GM12878 (cell line): ENCODE measurements around the gene SLC25A3. TPM values are rescaled to one million over a fixed set of nuclear protein-coding genes. Genes with fewer than 3 reads are reported as not detected.

Source experiments
- ATAC-seq: fragments of 200-7000 bp; cut with Tn5 transposase; 3 replicates; pipeline ENCODE4 v1.9.1; 2020; ENCODE audit warnings: mild to moderate bottlenecking, moderate library complexity
- BruUV-seq: library from RNA; stranded (reverse); fragments of 400-500 nt; replicated peaks from 2 replicates; lab custom pipeline; 2021; lab: Mats Ljungman, UMichigan
- CTCF ChIA-PET: fragments of 300-600 bp; sonication (Branson Sonifier 250); formaldehyde crosslinking; extraction: SDS; loops from one replicate; lab custom pipeline; 2021; ENCODE audit warnings: inconsistent platforms; lab: Yijun Ruan, JAX
- POLR2A ChIA-PET: fragments of 350-600 bp; formaldehyde crosslinking; extraction: SDS; loops from one replicate; lab custom pipeline; 2021; ENCODE audit warnings: inconsistent platforms; lab: Charles Lee
- RAD21 ChIA-PET: fragments of 300-600 bp; sonication (Branson Sonifier 250); formaldehyde crosslinking; loops from one replicate; lab custom pipeline; 2023; ENCODE audit warnings: antibody characterized with exemption; ENCODE audit not compliant: unreplicated experiment; lab: Charles Lee
- SMC1A ChIA-PET: fragments of 300-600 bp; sonication (Branson Sonifier 250); formaldehyde crosslinking; loops from one replicate; lab custom pipeline; 2023; ENCODE audit not compliant: unreplicated experiment, uncharacterized antibody; lab: Charles Lee
- DNase-seq: peaks from one replicate; pipeline ENCODE4 v3.0.0-alpha.2; 2011; ENCODE audit warnings: low read depth, low spot score
- FAIRE-seq: peaks from 3 replicates; lab custom pipeline; 2011; peaks lifted over from hg19 to GRCh38; lab: Jason Lieb, UNC
- H2AFZ ChIP-seq: 2 replicates; pipeline ENCODE4 v1.6.0; 2011; ENCODE audit warnings: low read depth, low read length, control low read depth; ENCODE audit not compliant: control insufficient read depth
- H3K27ac ChIP-seq: 2 replicates; pipeline ENCODE4 v1.5.1; 2011; ENCODE audit warnings: control low read depth; ENCODE audit not compliant: control insufficient read depth, insufficient read depth
- H3K27me3 ChIP-seq, 2 experiments: replicated peaks in 1 of 2; 2 replicates each; pipeline versions ENCODE4 v1.6.0 to v1.6.1; 2011; ENCODE audit warnings: low read length in 1 of 2; ENCODE audit not compliant: control insufficient read depth in 2 of 2, insufficient read depth in 2 of 2
- H3K36me3 ChIP-seq, 2 experiments: 2 replicates each; pipeline ENCODE4 v1.5.1; 2011; ENCODE audit warnings: low read length in 1 of 2; ENCODE audit not compliant: control insufficient read depth in 2 of 2, insufficient read depth in 2 of 2
- H3K4me1 ChIP-seq: 2 replicates; pipeline ENCODE4 v1.6.1; 2011; ENCODE audit warnings: mild to moderate bottlenecking, low read length, moderate library complexity, mixed read lengths; ENCODE audit not compliant: control insufficient read depth, insufficient read depth
- H3K4me2 ChIP-seq: 2 replicates; pipeline ENCODE4 v1.6.0; 2011; ENCODE audit warnings: control low read depth; ENCODE audit not compliant: control insufficient read depth, insufficient read depth
- H3K4me3 ChIP-seq: fragments of 200-600 bp; sonication (generic); 2 replicates; pipeline ENCODE4 v1.5.1; 2016
- H3K79me2 ChIP-seq: 2 replicates; pipeline ENCODE4 v1.6.0; 2011; ENCODE audit warnings: low read length; ENCODE audit not compliant: control insufficient read depth, insufficient read depth
- H3K9ac ChIP-seq: 2 replicates; pipeline ENCODE4 v1.8.0; 2011; ENCODE audit warnings: low read length, control low read depth, mixed read lengths; ENCODE audit not compliant: control insufficient read depth, insufficient read depth
- H3K9me3 ChIP-seq: replicated peaks from 3 replicates; pipeline ENCODE4 v1.5.1; 2011; ENCODE audit warnings: mild to moderate bottlenecking, low read length; ENCODE audit not compliant: control insufficient read depth, insufficient read depth
- H4K20me1 ChIP-seq: 2 replicates; pipeline ENCODE4 v1.6.0; 2011; ENCODE audit not compliant: control insufficient read depth, insufficient read depth
- BHLHE40 ChIP-seq, 2 experiments: fragments of 450-650 bp in 1 of 2; IDR thresholded peaks; 2 replicates each; pipeline ENCODE4 v1.6.1; 2011 to 2017; ENCODE audit warnings: low read depth in 2 of 2, borderline replicate concordance in 1 of 2, improper control_type of control experiment in 1 of 2, low read length in 1 of 2, mild to moderate bottlenecking in 1 of 2
- CREB1 ChIP-seq: IDR thresholded peaks from 2 replicates; pipeline ENCODE4 v1.6.1; 2012; ENCODE audit warnings: low read depth, mild to moderate bottlenecking, inconsistent platforms
- DPF2 ChIP-seq: fragments of 450-650 bp; IDR thresholded peaks from 2 replicates; pipeline ENCODE4 v1.6.1; 2017; ENCODE audit warnings: mild to moderate bottlenecking
- GATAD2B ChIP-seq: fragments of 450-650 bp; conservative IDR thresholded peaks from 2 replicates; pipeline ENCODE4 v1.6.1; 2017; ENCODE audit warnings: low read depth, mild to moderate bottlenecking, moderate library complexity
- IKZF1 ChIP-seq: fragments of 450-650 bp; conservative IDR thresholded peaks from 2 replicates; pipeline ENCODE4 v1.6.1; 2017; ENCODE audit warnings: antibody characterized with exemption, mild to moderate bottlenecking
- IKZF2 ChIP-seq, 2 experiments: fragments of 450-650 bp; IDR thresholded peaks; 2 replicates each; pipeline ENCODE4 v1.6.1; 2017; ENCODE audit warnings: mild to moderate bottlenecking in 2 of 2, moderate library complexity in 2 of 2
- MTA3 ChIP-seq: IDR thresholded peaks from 2 replicates; pipeline ENCODE4 v1.6.1; 2012; ENCODE audit warnings: low read length, inconsistent platforms, borderline replicate concordance
- POU2F2 ChIP-seq: IDR thresholded peaks from 3 replicates; pipeline ENCODE4 v1.6.1; 2011; ENCODE audit warnings: low read depth, mild to moderate bottlenecking, low read length, borderline replicate concordance
- ZBED1 ChIP-seq: IDR thresholded peaks from 2 replicates; pipeline ENCODE4 v1.6.1; 2016; ENCODE audit warnings: borderline replicate concordance
- WGBS: methylation state at CpG from one replicate; pipeline ENCODE4 v1.1.6; 2016; ENCODE audit warnings: low lambda C conversion rate; ENCODE audit not compliant: insufficient replicate concordance, insufficient coverage; ENCODE audit errors: missing lambda C conversion rate; 5-methylcytosine and 5-hydroxymethylcytosine counted together
- in situ Hi-C: fragments of 300-500 bp; cut with MboI; formaldehyde crosslinking; loops from 9 replicates; pipeline ENCODE4 v1.14.3; 2018; ENCODE audit warnings: mixed read lengths
- intact Hi-C: fragments of 100-400 bp; cut with micrococcal nuclease; formaldehyde crosslinking; loops from one replicate; pipeline ENCODE4 v1.14.2; 2022; ENCODE audit not compliant: unreplicated experiment
- polyA plus RNA-seq, 11 experiments: library from polyadenylated mRNA; depleted of rRNA in 4 of 11; unstranded in 6 of 11; stranded (reverse) in 5 of 11; fragments of >200 nt; fragmentation: Nextera tagmentation in 4 of 11; fragmentation: Illumina TruSeq in 1 of 11; extraction: Ambion mirVana in 4 of 11; extraction: Trizol in 1 of 11; gene quantifications; 1 replicate in 1 of 11; 2 replicates in 10 of 11; pipeline versions ENCODE4 v1.2.1 to v1.2.3, GENCODE V29; 2011 to 2016; ENCODE audit warnings: inconsistent platforms in 2 of 11, missing spikeins in 2 of 11, low read depth in 1 of 11
- total RNA-seq, 4 experiments: library from RNA; depleted of rRNA in 3 of 4; stranded (reverse); fragments of >200 nt in 3 of 4; fragmentation: Illumina TruSeq in 1 of 4; extraction: Trizol in 1 of 4; gene quantifications; 2 replicates each; pipeline versions ENCODE4 v1.2.1 to v1.2.3, GENCODE V29; 2013 to 2021
- TF ChIP-seq, protein P1 (sequence below): fragments of 450-650 bp; formaldehyde crosslinking; IDR thresholded peaks from 2 replicates; pipeline ENCODE4 v1.5.0; 2022; ENCODE audit warnings: mild to moderate bottlenecking, missing genetic modification characterization
- TF ChIP-seq, protein P2 (sequence below): fragments of 450-650 bp; IDR thresholded peaks from 2 replicates; pipeline ENCODE4 v1.6.1; 2017; ENCODE audit warnings: low read depth, mild to moderate bottlenecking, moderate library complexity
- TF ChIP-seq, protein P3 (sequence below): fragments of 450-650 bp; conservative IDR thresholded peaks from 2 replicates; pipeline ENCODE4 v1.6.1; 2017; ENCODE audit warnings: mild to moderate bottlenecking, moderate library complexity

The SLC25A3 gene
- total and polyA plus RNA-seq, 10 of the 15 experiments (the other 5 are each of a cell fraction or from before 2014, with no cell fraction given): 314 to 700 (median 589) TPM

DNA sequence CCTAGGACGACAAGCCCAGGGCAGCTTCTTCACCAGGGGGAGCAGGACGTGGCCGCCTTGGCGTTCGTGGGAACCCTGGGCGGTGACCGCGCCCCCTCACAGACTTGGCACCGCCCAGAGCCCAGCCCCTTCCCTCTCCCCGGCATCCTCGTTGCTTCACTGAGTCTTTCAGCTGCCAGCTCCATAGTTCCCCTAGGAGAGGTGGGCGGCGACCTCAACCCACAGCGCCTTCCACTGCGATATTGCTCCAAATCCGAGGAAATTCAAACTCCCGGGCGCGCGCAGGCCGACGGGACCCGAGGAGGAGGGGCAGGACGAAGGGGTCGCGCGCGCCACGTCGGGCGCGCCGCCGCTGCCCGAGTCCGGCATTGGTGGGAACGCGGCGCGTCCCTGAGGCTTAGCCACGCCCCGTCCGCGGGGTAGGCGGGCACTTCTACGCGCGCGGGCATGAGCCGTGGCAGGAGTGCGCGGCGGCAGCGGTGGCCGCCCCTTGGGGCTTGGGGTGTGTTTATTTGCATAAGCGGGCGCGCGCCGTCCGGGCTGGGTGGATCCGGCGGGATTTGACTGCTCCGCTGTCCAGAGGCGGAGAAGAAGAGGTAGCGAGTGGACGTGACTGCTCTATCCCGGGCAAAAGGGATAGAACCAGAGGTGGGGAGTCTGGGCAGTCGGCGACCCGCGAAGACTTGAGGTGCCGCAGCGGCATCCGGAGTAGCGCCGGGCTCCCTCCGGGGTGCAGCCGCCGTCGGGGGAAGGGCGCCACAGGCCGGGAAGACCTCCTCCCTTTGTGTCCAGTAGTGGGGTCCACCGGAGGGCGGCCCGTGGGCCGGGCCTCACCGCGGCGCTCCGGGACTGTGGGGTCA, 51.5 kb downstream of the SLC25A3 start, which contains the start of the genes APAF1 and IKBIP (continued):
- TF ChIP-seq MTA3: no peak

DNA sequence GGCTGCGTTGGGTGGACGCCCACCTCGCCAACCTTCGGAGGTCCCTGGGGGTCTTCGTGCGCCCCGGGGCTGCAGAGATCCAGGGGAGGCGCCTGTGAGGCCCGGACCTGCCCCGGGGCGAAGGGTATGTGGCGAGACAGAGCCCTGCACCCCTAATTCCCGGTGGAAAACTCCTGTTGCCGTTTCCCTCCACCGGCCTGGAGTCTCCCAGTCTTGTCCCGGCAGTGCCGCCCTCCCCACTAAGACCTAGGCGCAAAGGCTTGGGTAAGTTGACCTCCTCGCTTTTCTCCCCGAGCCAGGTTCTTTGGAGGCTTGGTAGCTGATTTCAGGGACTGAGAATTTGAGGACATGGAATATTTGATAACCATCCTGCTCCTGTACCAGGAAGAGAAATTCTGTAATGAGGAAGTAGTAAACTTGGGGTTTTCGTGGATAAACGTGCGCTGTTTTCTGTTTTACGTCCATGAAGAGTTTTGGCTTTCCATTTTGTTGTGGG, 52.1 kb downstream of the SLC25A3 start:
- DNase-seq: no peak
- POLR2A ChIA-PET: interaction anchor here (1.0 to 6.7 kb wide), 4 partner anchors 10 to 126 kb away, joined by 3 to 41 read pairs (median 4); partner anchors contain the start of gene SLC25A3
- Histone ChIP-seq H3K9ac (peak overlapping the region; percentile 82), H3K27me3 (no peaks in the 10 kb centered on the region), H2AFZ (peak overlapping the region; percentile 72), H4K20me1 (no peaks in the 10 kb centered on the region), H3K4me2 (peak overlapping the region; percentile 75), H3K79me2 (peaks cover 68% of the 10 kb centered on the region), H3K4me1 (no peaks in the 10 kb centered on the region), H3K27ac (peak overlapping the region; percentile 94), H3K4me3 (peak overlapping the region; percentile 98), H3K9me3 (no peaks in the 10 kb centered on the region), H3K36me3 (peaks cover 0 to 8% of the 10 kb centered on the region in 2 experiments; a peak in 1 of 4 replicates)
- ATAC-seq: peak; percentile 6
- CTCF ChIA-PET: interaction anchor here (0.5 to 1.7 kb wide), 7 partner anchors 10 to 79 kb away, joined by 3 to 21 read pairs (median 4); partner anchors contain the start of gene SLC25A3
- WGBS: 0% methylated on average over 24 of the region's 24 CpGs
- no peak for FAIRE-seq
- SMC1A ChIA-PET: interaction anchor here (0.7 to 3.8 kb wide), 10 partner anchors 16 to 1736 kb away, joined by 3 to 46 read pairs (median 4); partner anchors contain the start of gene SLC25A3
- TSS peak; percentile 84 for BruUV-seq
- RAD21 ChIA-PET: interaction anchor here (1.0 to 1.1 kb wide), 3 partner anchors 50 to 79 kb away, joined by 5 to 12 read pairs (median 6); partner anchors contain the start of gene SLC25A3
- intact Hi-C loops: no loop called here
- in situ Hi-C loops: no loop called here
- TF ChIP-seq, protein P1, sequence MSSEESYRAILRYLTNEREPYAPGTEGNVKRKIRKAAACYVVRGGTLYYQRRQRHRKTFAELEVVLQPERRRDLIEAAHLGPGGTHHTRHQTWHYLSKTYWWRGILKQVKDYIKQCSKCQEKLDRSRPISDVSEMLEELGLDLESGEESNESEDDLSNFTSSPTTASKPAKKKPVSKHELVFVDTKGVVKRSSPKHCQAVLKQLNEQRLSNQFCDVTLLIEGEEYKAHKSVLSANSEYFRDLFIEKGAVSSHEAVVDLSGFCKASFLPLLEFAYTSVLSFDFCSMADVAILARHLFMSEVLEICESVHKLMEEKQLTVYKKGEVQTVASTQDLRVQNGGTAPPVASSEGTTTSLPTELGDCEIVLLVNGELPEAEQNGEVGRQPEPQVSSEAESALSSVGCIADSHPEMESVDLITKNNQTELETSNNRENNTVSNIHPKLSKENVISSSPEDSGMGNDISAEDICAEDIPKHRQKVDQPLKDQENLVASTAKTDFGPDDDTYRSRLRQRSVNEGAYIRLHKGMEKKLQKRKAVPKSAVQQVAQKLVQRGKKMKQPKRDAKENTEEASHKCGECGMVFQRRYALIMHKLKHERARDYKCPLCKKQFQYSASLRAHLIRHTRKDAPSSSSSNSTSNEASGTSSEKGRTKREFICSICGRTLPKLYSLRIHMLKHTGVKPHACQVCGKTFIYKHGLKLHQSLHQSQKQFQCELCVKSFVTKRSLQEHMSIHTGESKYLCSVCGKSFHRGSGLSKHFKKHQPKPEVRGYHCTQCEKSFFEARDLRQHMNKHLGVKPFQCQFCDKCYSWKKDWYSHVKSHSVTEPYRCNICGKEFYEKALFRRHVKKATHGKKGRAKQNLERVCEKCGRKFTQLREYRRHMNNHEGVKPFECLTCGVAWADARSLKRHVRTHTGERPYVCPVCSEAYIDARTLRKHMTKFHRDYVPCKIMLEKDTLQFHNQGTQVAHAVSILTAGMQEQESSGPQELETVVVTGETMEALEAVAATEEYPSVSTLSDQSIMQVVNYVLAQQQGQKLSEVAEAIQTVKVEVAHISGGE (CRISPR knock-in tag): no peak
- TF ChIP-seq, protein P2, sequence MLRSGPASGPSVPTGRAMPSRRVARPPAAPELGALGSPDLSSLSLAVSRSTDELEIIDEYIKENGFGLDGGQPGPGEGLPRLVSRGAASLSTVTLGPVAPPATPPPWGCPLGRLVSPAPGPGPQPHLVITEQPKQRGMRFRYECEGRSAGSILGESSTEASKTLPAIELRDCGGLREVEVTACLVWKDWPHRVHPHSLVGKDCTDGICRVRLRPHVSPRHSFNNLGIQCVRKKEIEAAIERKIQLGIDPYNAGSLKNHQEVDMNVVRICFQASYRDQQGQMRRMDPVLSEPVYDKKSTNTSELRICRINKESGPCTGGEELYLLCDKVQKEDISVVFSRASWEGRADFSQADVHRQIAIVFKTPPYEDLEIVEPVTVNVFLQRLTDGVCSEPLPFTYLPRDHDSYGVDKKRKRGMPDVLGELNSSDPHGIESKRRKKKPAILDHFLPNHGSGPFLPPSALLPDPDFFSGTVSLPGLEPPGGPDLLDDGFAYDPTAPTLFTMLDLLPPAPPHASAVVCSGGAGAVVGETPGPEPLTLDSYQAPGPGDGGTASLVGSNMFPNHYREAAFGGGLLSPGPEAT: peak; percentile 53; the same call in 1 of the 2 replicates
- peak; percentile 24; the same call in 1 of the 2 replicates for TF ChIP-seq DPF2
- peak; percentile 86 for TF ChIP-seq IKZF1
- TF ChIP-seq BHLHE40 (IDR thresholded peaks at IDR 0.05; ENCODE audit: borderline replicate concordance in 1 of 2, low read depth in 2 of 2, low read length in 1 of 2): peak; percentile 30 to 40; a peak in 1 of 4 replicates
- peak; percentile 63 to 72; a peak in 3 of 4 replicates for TF ChIP-seq IKZF2 (IDR thresholded peaks at IDR 0.05)
- 0 out of 2 replicates have a peak, but pooled peaks have one; percentile 2 for TF ChIP-seq ZBED1
- peak; percentile 65; the same call in 1 of the 2 replicates for TF ChIP-seq GATAD2B
- no peak for TF ChIP-seq POU2F2
- TF ChIP-seq CREB1: 0 out of 2 replicates have a peak, but pooled peaks have one; percentile 18
- TF ChIP-seq, protein P3, sequence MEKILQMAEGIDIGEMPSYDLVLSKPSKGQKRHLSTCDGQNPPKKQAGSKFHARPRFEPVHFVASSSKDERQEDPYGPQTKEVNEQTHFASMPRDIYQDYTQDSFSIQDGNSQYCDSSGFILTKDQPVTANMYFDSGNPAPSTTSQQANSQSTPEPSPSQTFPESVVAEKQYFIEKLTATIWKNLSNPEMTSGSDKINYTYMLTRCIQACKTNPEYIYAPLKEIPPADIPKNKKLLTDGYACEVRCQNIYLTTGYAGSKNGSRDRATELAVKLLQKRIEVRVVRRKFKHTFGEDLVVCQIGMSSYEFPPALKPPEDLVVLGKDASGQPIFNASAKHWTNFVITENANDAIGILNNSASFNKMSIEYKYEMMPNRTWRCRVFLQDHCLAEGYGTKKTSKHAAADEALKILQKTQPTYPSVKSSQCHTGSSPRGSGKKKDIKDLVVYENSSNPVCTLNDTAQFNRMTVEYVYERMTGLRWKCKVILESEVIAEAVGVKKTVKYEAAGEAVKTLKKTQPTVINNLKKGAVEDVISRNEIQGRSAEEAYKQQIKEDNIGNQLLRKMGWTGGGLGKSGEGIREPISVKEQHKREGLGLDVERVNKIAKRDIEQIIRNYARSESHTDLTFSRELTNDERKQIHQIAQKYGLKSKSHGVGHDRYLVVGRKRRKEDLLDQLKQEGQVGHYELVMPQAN: 0 out of 2 replicates have a peak, but pooled peaks have one; percentile 59
